RWPE2 (cell line): ENCODE data around the gene SIL1.
A peak's percentile ranks its signal among the peaks of the same experiment; 100 is the strongest.

ENCODE experiments used
- ATAC-seq: fragments of 200-7000 bp; cut with Tn5 transposase; 3 replicates; pipeline ENCODE4 v1.9.1; 2021; ENCODE audit warnings: low read depth
- DNase-seq: peaks from one replicate; pipeline ENCODE4 v3.0.0-alpha.2; 2020; ENCODE audit warnings: low spot score
- H3K27ac ChIP-seq: fragments of 450-650 bp; 2 replicates; pipeline ENCODE4 v1.5.1; 2017; ENCODE audit warnings: mild to moderate bottlenecking; ENCODE audit not compliant: poor library complexity, severe bottlenecking
- H3K27me3 ChIP-seq: fragments of 250-450 bp; sonication (Bioruptor Pico); 2 replicates; pipeline ENCODE4 v1.5.1; 2021; ENCODE audit warnings: mild to moderate bottlenecking, moderate library complexity; ENCODE audit not compliant: insufficient read depth, poor library complexity, severe bottlenecking
- H3K36me3 ChIP-seq: fragments of 250-450 bp; sonication (Bioruptor Pico); 2 replicates; pipeline ENCODE4 v1.5.1; 2020; ENCODE audit warnings: low read depth, mild to moderate bottlenecking, moderate library complexity
- H3K4me1 ChIP-seq: fragments of 250-450 bp; sonication (Bioruptor Pico); 2 replicates; pipeline ENCODE4 v1.5.1; 2021; ENCODE audit warnings: mild to moderate bottlenecking, moderate library complexity; ENCODE audit not compliant: insufficient read depth, poor library complexity, severe bottlenecking
- H3K4me3 ChIP-seq: fragments of 250-450 bp; sonication (Bioruptor Pico); 2 replicates; pipeline ENCODE4 v1.5.1; 2021; ENCODE audit warnings: mild to moderate bottlenecking, moderate library complexity; ENCODE audit not compliant: severe bottlenecking
- H3K9me3 ChIP-seq: fragments of 250-450 bp; sonication (Bioruptor Pico); 2 replicates; pipeline ENCODE4 v1.5.1; 2021; ENCODE audit warnings: mild to moderate bottlenecking, moderate library complexity; ENCODE audit not compliant: severe bottlenecking
- CTCF ChIP-seq: fragments of 450-650 bp; IDR thresholded peaks from one replicate; pipeline ENCODE4 v1.5.1; 2017; ENCODE audit warnings: mild to moderate bottlenecking, moderate library complexity; ENCODE audit not compliant: poor library complexity, severe bottlenecking

The SIL1 gene

GRCh38 chr5:138932171-138932810, 265.9 kb downstream of the SIL1 start:
- TF ChIP-seq CTCF: peak; percentile 35
- H3K27ac ChIP-seq: no peak overlapping the region
- peaks cover 75% of the 10 kb centered on the region for H3K36me3 ChIP-seq
- no peak for DNase-seq
- 0 out of 3 replicates have a peak, but pooled peaks have one; percentile 22 for ATAC-seq
- H3K4me3 ChIP-seq: no peak overlapping the region
- H3K9me3 ChIP-seq: no peaks in the 10 kb centered on the region
- no peaks in the 10 kb centered on the region for H3K27me3 ChIP-seq
- H3K4me1 ChIP-seq: no peaks in the 10 kb centered on the region

DNA sequence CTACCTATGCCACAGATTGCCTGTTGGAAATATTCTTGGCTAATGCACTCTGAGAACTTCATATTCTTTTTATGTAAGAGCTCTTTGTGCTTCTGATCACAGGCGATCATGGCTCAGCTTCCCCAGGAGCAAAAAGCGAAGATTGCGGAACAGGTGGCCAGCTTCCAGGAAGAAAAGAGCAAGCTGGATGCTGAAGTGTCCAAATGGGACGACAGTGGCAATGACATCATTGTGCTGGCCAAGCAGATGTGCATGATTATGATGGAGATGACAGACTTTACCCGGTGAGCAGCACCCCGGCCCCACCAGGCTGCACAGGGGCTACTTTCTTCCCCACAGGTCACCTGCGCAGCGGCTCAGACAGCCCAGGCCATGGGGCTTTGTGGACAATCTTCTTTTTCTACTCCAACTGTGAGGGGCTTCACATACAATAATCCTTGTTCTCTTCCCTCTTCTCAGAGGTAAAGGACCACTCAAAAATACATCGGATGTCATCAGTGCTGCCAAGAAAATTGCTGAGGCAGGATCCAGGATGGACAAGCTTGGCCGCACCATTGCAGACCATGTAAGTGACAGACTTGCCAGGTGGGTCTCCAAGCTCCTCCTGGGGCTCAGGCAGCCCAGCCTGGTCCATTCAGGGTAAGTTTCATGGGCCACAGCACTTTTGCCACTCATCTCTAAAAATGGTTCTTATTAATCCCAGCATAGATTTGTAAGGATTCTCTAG, 267.6 kb downstream of the SIL1 start:
- Histone ChIP-seq H3K4me3 (no peak overlapping the region), H3K27me3 (no peaks in the 10 kb centered on the region), H3K36me3 (peaks cover 92% of the 10 kb centered on the region), H3K27ac (no peak overlapping the region), H3K9me3 (no peaks in the 10 kb centered on the region), H3K4me1 (no peaks in the 10 kb centered on the region)
- ATAC-seq (no peak), DNase-seq (no peak)
- no peak for TF ChIP-seq CTCF

DNA sequence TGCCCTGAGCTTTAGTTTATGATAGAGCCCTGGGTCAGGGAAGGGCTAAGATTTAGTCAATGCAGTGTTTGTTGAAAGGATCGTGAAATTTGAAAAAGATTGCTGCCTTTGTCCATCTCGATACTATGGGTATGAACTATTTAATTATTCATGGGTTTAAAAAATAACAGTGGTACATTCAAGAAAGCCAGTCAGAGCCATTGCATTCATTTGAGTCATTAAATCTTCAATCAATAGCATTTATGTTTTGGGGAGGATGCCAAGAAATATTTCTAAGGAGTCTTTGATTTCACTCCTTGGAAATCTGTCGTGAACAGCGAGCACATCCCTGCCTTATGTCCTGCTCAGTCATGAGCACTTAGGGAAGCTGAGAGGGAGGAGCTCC, 268.6 kb downstream of the SIL1 start:
- no peak overlapping the region for H3K4me3 ChIP-seq
- H3K4me1 ChIP-seq: no peaks in the 10 kb centered on the region
- H3K36me3 ChIP-seq: peaks cover 94% of the 10 kb centered on the region
- TF ChIP-seq CTCF: no peak
- no peak overlapping the region for H3K27ac ChIP-seq
- H3K27me3 ChIP-seq: no peaks in the 10 kb centered on the region
- no peak for DNase-seq
- H3K9me3 ChIP-seq: no peaks in the 10 kb centered on the region
- ATAC-seq: no peak

- Histone ChIP-seq H3K4me3 (no peak overlapping the region), H3K27me3 (no peaks in the 10 kb centered on the region), H3K27ac (no peak overlapping the region), H3K36me3 (peaks cover 94% of the 10 kb centered on the region), H3K9me3 (no peaks in the 10 kb centered on the region), H3K4me1 (no peaks in the 10 kb centered on the region)
- ATAC-seq (no peak), DNase-seq (no peak)
- no peak for TF ChIP-seq CTCF
Observed at GRCh38 chr5:138927979-138928378, 270.2 kb downstream of the SIL1 start.

DNA sequence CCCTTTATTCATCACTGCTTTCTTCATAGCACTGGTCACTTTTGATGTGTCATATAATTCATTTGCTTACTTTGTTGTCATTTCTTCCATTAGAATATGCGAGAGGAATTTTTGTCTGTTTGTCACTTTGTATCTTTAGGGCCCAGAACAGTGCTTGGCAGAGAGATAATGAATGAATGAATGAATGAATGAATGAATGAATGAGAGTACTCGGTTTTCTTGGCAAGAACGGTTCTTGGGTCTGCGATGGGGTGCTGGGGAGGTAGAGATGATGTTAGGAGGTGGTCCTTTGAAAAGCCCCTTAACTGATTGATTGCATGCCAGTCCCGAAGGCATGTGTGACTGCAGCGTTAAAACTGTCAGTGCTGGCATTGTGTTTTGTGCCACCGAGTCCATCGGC, 270.6 kb downstream of the SIL1 start:
- no peaks in the 10 kb centered on the region for H3K9me3 ChIP-seq
- no peak for ATAC-seq
- H3K4me1 ChIP-seq: no peaks in the 10 kb centered on the region
- H3K4me3 ChIP-seq: no peak overlapping the region
- H3K27me3 ChIP-seq: no peaks in the 10 kb centered on the region
- DNase-seq: no peak
- no peak overlapping the region for H3K27ac ChIP-seq
- H3K36me3 ChIP-seq: peaks cover 91% of the 10 kb centered on the region
- TF ChIP-seq CTCF: no peak
